WERI-Rb-1 (cell line): Measurements from ENCODE around the gene TMEM204.

Experiments used
- DNase-seq: peaks from one replicate; pipeline ENCODE4 v3.0.0-alpha.2; 2020
- H3K27ac ChIP-seq: fragments of 250-450 bp; sonication (Bioruptor Pico); 2 replicates; pipeline ENCODE4 v1.5.1; 2020; ENCODE audit warnings: mild to moderate bottlenecking, moderate library complexity
- H3K27me3 ChIP-seq: fragments of 250-450 bp; sonication (Bioruptor Pico); 2 replicates; pipeline ENCODE4 v1.5.1; 2021; ENCODE audit warnings: mild to moderate bottlenecking, low read depth, moderate library complexity; ENCODE audit not compliant: insufficient read depth, severe bottlenecking
- H3K36me3 ChIP-seq: fragments of 250-450 bp; sonication (Bioruptor Pico); 2 replicates; pipeline ENCODE4 v1.5.1; 2020; ENCODE audit warnings: mild to moderate bottlenecking, moderate library complexity
- H3K4me3 ChIP-seq: 2 replicates; pipeline ENCODE4 v1.5.1; 2011; ENCODE audit warnings: low read depth, mild to moderate bottlenecking, control low read depth, low read length
- H3K9me3 ChIP-seq: fragments of 250-450 bp; sonication (Bioruptor Pico); 2 replicates; pipeline ENCODE4 v1.5.1; 2021; ENCODE audit warnings: mild to moderate bottlenecking, moderate library complexity; ENCODE audit not compliant: severe bottlenecking
- CTCF ChIP-seq: IDR thresholded peaks from 2 replicates; pipeline ENCODE4 v1.5.1; 2011; ENCODE audit warnings: low read depth, mild to moderate bottlenecking, control low read depth, inconsistent platforms, low read length

TMEM204 gene

GRCh38 chr16:1508494-1509187 is 24.8 kb upstream of the TMEM204 start:
- TF ChIP-seq CTCF, result no peak
- Histone ChIP-seq H3K36me3 (peaks cover 52% of the 10 kb centered on the region), H3K27me3 (no peaks in the 10 kb centered on the region), H3K27ac (no peak overlapping the region), H3K4me3 (no peak overlapping the region), H3K9me3 (no peaks in the 10 kb centered on the region)
- DNase-seq, result no peak

- no peak for TF ChIP-seq CTCF
- no peak for DNase-seq
- peaks cover 4% of the 10 kb centered on the region for H3K9me3 ChIP-seq
- peaks cover 59% of the 10 kb centered on the region for H3K36me3 ChIP-seq
- no peak overlapping the region for H3K27ac ChIP-seq
- no peaks in the 10 kb centered on the region for H3K27me3 ChIP-seq
- no peak overlapping the region for H3K4me3 ChIP-seq
Observed at GRCh38 chr16:1509307-1510221, 23.9 kb upstream of the TMEM204 start.

GRCh38 chr16:1510272-1510671 is 23.2 kb upstream of the TMEM204 start:
- no peak for TF ChIP-seq CTCF
- Histone ChIP-seq H3K9me3 (peaks cover 8% of the 10 kb centered on the region), H3K27me3 (no peaks in the 10 kb centered on the region), H3K36me3 (peaks cover 59% of the 10 kb centered on the region), H3K4me3 (no peak overlapping the region), H3K27ac (no peak overlapping the region)
- DNase-seq, result no peak

- no peak overlapping the region for H3K4me3 ChIP-seq
- H3K36me3 ChIP-seq, result peaks cover 62% of the 10 kb centered on the region
Observed at GRCh38 chr16:1510941-1511351, 22.5 kb upstream of the TMEM204 start.

More at GRCh38 chr16:1510941-1511351, 22.5 kb upstream of the TMEM204 start:
- peaks cover 8% of the 10 kb centered on the region for H3K9me3 ChIP-seq
- H3K27ac ChIP-seq, result no peak overlapping the region
- TF ChIP-seq CTCF, result 0 out of 2 replicates have a peak, but pooled peaks have one; percentile 14
- no peak for DNase-seq
- H3K27me3 ChIP-seq, result no peaks in the 10 kb centered on the region
